ENCODE results near the gene TANC1.

TANC1 gene

DNA sequence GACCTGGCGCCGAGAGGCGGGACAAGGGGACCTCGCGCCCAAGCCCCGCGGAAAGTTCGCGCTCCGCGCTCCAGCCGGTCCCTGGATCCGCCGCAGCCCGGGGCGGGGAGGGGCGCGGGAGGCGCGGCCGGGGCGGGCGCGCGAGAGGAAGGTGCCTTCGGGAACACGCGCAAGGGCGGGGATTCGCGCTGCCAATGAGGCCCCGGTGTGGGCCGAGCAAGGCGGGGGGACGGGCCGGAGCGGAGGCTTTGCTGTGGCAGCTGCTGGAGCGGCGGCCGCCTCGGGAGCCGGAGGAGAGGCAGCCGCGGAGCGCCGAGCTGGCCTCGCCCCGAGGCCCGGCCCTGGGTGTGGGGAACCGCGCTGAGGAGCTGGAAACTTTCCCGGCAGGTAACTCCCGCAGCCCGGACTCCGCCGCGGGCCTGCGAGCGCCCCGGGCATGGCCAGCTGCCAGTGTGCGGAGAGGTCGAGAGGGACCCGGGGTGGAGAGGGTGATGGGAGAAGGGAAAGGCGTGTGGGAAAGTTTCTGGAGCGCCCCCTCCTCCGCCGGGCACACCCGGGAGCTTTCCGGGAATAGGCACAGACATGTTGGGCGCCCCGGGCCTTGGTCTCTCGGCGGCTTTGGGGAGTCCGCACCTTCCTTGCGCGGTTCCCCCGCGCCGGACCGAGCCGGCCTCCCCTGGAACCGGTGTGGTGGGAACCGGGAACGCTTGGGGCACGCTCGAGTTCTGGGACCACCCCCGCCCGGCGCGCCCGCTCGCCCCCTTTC, at the start of gene TANC1:
TANC1 (plus strand) TSS at position 245 of the 766 bp plus-strand sequence. CDS start 97,271 bp downstream, outside the sequence.
- Mint-ChIP-seq H3K4me3 (peak within 1 kb of the TSS; percentile 83), H3K9me3 (ENCODE audit: low read depth) (no peaks in the 10 kb centered on the region), H3K36me3 (no peaks in the 10 kb centered on the region), H3K27me3 (peaks cover 27% of the 10 kb centered on the region), H3K27ac (no peak within 1 kb of the TSS), H3K4me1 (ENCODE audit: low read depth) (peaks cover 15% of the 10 kb centered on the region)

DNA sequence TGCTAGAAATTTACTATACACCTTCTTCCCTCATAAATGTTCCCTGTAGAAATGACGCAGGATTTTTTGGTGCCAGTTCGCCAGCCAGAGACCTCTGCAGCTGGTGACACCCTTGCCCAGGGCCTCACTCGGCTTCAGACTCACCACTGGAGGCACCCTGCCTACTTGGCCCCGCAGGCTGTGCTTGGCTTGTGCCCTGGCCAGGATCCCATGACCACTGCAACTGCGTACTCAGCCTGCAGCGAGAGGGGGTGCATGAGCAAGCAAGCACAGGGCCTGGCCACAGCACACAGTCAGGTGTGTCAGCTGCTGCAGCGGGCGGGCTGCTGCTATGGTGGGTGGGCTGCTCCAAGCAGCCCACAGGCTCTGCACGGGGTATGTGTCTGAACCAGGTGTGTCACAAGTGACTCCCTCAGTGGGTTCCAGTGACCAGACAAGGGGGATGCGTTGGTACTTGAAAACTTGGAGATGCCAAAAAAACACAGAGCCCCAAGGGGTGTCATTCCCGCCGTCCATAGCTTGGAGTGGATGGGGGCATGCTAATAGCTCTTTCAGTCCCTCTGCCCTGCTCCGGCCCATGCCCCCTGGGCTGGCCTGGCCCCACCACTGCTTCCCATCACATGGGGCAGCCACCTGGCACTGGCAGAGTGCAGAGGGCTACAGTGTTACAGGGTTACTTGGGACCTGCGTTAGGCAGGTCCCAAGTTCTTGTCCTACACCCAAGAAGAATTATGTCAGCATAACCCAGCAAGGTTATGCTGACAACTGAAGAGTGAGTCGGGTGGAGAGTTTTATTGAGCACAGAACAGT, 46.6 kb upstream of the TANC1 start:
- Mint-ChIP-seq H3K4me3 (no peak overlapping the region), H3K4me1 (ENCODE audit: low read depth) (no peaks in the 10 kb centered on the region), H3K36me3 (no peaks in the 10 kb centered on the region), H3K9me3 (ENCODE audit: low read depth) (no peaks in the 10 kb centered on the region), H3K27me3 (no peaks in the 10 kb centered on the region), H3K27ac (no peak overlapping the region)

- Mint-ChIP-seq H3K9me3 (ENCODE audit: low read depth) (no peaks in the 10 kb centered on the region), H3K4me1 (ENCODE audit: low read depth) (no peaks in the 10 kb centered on the region), H3K4me3 (no peak overlapping the region), H3K36me3 (no peaks in the 10 kb centered on the region), H3K27me3 (no peaks in the 10 kb centered on the region), H3K27ac (no peak overlapping the region)
These were observed 45.8 kb upstream of the TANC1 start for GRCh38 chr2:158922601-158923000.

DNA sequence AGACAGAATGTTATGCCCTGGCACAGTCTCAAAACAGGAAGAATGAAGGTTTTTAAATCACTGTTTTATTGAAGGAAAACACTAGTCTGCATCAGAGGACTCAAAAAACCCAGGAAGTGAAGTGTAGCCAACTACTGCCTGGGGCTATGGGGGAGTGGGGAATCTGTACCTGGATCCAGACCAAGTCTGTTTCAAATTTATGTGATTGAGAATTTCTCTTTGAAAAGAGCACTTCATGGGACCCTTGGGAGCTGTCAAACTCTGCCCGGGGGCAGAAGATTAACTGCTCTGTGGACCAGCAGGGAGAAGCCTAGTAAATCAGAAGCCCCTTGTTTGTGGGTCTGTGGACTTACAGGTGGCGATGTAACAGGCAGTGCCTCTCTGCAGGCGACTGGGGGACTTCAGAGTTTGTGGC, 45.3 kb upstream of the TANC1 start:
- Mint-ChIP-seq H3K36me3 (no peaks in the 10 kb centered on the region), H3K4me1 (ENCODE audit: low read depth) (no peaks in the 10 kb centered on the region)

DNA sequence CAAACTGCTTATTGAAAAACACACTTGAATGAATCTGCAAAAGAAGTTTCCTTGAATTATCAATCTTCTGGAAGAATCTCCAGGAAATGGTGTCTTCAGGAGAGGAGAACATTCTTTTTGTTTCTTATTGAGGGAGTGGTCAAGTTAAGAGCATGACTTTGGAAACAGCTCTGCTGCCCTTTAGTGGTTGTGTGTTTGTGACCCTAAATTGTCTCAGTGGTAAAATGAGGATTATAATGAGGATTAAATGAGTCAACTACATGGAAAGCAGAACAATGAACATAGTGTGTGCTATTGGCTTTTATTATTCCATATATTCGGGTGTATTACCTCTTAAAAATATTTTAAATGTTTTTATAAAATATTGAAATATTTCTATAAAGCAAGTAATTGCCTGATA, 44.8 kb upstream of the TANC1 start:
- Mint-ChIP-seq H3K27ac (no peak overlapping the region), H3K27me3 (no peaks in the 10 kb centered on the region), H3K36me3 (no peaks in the 10 kb centered on the region), H3K4me3 (no peak overlapping the region), H3K9me3 (ENCODE audit: low read depth) (no peaks in the 10 kb centered on the region), H3K4me1 (ENCODE audit: low read depth) (no peaks in the 10 kb centered on the region)

More for the DNA sequence above, 45.3 kb upstream of the TANC1 start:
- Mint-ChIP-seq H3K27me3 (no peaks in the 10 kb centered on the region), H3K27ac (no peak overlapping the region), H3K4me3 (no peak overlapping the region), H3K9me3 (ENCODE audit: low read depth) (no peaks in the 10 kb centered on the region)

DNA sequence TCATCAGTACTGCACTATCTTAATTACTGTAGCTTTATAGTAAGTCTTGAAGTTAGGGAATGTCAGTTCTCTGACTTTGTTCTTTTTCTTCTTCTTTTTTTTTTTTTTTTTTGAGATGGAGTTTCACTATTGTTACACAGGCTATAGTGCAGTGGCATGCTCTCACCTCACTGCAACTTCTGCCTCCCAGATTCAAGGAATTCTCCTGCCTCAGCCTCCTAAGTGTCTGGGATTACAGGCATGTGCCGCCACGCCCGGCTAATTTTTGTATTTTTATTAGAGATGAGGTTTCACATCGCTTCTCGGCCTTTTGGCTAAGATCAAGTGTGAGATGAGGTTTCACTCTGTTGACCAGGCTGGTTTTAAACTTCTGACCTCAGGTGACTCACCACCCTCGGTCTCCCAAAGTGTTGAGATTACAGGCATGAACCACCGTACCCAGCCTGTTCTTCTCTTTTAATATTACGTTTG, 41.9 kb upstream of the TANC1 start:
- Mint-ChIP-seq H3K4me1 (ENCODE audit: low read depth) (no peaks in the 10 kb centered on the region), H3K9me3 (ENCODE audit: low read depth) (peaks cover 9% of the 10 kb centered on the region), H3K36me3 (peaks cover 4% of the 10 kb centered on the region), H3K4me3 (no peak overlapping the region), H3K27ac (no peak overlapping the region), H3K27me3 (peaks cover 1% of the 10 kb centered on the region)

DNA sequence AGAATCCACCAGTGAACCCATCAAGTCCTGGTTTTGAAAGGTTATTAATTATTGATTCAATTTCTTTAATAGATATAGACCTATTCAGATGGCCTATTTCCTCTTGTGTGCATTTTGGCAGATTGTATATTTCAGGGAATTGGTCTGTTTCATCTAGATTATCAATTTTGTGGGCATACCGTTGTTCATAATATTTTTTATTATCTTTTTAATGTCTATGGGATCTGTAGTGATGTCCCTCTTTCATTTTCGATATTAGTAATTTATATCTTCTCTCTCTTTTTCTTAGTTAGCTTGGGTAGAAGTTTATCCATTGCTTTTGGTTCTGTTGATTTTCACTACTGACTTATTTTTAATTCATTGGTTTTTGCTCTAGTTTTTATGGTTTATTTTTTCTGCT, 39.9 kb upstream of the TANC1 start:
- Mint-ChIP-seq H3K36me3 (peaks cover 4% of the 10 kb centered on the region), H3K27ac (no peak overlapping the region), H3K27me3 (peaks cover 1% of the 10 kb centered on the region), H3K9me3 (ENCODE audit: low read depth) (peaks cover 9% of the 10 kb centered on the region), H3K4me3 (no peak overlapping the region), H3K4me1 (ENCODE audit: low read depth) (no peaks in the 10 kb centered on the region)

DNA sequence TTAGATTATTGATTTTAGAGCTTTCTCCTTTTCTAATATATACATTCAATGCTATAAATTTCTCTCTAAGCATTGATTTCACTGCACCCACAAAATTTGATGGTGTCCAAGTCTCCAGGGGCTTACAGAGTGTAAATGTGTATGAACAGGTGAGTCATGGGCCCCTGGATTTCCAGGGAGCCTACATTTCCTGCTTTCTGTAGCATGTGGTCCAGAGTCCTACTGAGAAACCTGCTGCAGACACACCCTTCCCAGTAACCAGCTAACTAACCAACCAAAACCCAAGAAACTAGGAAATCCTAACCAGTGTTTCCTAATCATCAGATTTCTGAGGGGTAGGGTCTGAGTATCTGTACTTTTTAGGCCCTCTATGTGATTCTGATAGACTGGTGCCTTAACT, 39.5 kb upstream of the TANC1 start:
- Mint-ChIP-seq H3K4me1 (ENCODE audit: low read depth) (no peaks in the 10 kb centered on the region), H3K9me3 (ENCODE audit: low read depth) (peaks cover 9% of the 10 kb centered on the region), H3K36me3 (peaks cover 4% of the 10 kb centered on the region), H3K27me3 (peaks cover 1% of the 10 kb centered on the region), H3K27ac (no peak overlapping the region), H3K4me3 (no peak overlapping the region)

GRCh38 chr2:158931572-158931971, 36.9 kb upstream of the TANC1 start:
- H3K4me3 Mint-ChIP-seq = no peak overlapping the region
- H3K9me3 Mint-ChIP-seq (ENCODE audit: low read depth) = peaks cover 9% of the 10 kb centered on the region
- peaks cover 4% of the 10 kb centered on the region for H3K27me3 Mint-ChIP-seq

DNA sequence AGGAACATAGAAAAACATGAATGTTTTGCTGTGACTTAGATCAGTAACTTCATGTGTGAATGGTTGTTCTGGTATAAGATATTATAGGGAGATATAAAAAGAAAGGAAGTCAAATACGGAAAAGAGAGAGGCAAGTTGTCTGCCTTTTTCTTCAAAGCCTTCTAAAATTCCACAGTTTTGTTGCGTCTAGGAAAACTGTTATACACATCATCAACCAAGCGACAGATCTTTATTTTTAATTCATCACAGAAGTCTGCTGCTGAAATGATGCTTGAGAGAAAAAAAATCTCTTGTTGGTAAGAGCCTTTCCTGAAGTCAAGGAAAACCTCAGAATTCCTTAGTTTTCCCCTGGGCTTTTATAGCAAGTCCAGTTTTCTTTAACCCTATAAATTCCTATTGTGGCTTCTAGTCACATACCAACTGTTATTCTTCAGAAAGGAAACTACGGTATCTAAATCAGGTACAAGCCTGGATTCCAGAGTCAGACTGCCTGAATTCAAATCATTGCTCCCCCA, 36.3 kb upstream of the TANC1 start:
- Mint-ChIP-seq H3K9me3 (ENCODE audit: low read depth) (peaks cover 9% of the 10 kb centered on the region), H3K27ac (no peak overlapping the region), H3K27me3 (peaks cover 4% of the 10 kb centered on the region)

More at GRCh38 chr2:158931572-158931971, 36.9 kb upstream of the TANC1 start:
- H3K4me1 Mint-ChIP-seq (ENCODE audit: low read depth) = no peaks in the 10 kb centered on the region
- H3K36me3 Mint-ChIP-seq = peaks cover 4% of the 10 kb centered on the region
- no peak overlapping the region for H3K27ac Mint-ChIP-seq

DNA sequence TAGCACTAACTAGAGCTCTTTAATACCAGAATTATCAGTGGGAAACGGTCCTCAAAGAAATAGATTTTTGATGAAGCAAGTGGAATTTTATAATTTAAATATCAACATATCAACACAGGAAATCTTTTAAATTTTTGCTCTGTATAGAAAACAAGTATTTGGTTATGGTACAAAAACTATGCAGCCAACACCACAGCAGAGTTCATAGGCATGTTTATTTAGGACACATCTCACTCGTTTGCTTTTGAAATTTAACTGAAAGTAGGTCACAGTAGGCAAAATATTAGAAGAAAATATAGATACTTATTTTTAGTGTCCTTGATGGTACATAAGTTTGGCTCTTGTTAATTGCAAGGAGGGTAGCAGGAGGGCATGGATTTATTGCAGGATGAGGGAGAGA, 34.3 kb upstream of the TANC1 start:
- H3K4me1 Mint-ChIP-seq (ENCODE audit: low read depth) = no peaks in the 10 kb centered on the region
- H3K27ac Mint-ChIP-seq = no peak overlapping the region
- peaks cover 4% of the 10 kb centered on the region for H3K27me3 Mint-ChIP-seq
- H3K4me3 Mint-ChIP-seq = no peak overlapping the region
- H3K9me3 Mint-ChIP-seq (ENCODE audit: low read depth) = peaks cover 9% of the 10 kb centered on the region
- H3K36me3 Mint-ChIP-seq = peaks cover 4% of the 10 kb centered on the region

More for the DNA sequence above, 36.3 kb upstream of the TANC1 start:
- H3K36me3 Mint-ChIP-seq = peaks cover 4% of the 10 kb centered on the region
- H3K4me3 Mint-ChIP-seq = no peak overlapping the region
- H3K4me1 Mint-ChIP-seq (ENCODE audit: low read depth) = no peaks in the 10 kb centered on the region

DNA sequence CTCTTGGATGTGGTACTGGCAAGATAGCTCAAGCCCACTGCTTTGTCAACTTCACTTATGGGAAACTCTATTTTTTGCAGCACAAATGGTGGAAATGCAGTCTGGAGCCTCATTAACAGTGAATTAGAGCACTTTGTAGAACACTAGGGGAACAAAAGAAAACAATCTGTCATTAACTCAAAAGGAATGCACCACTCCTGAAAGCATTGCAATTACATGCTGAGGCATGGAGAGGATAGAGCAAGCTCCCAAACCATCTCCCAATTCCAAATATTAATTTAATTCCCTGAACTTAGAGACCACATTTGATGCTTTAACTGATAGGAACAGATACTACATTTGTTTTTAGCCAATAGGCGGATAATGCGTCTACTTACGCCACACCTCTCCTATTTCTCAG, 32.8 kb upstream of the TANC1 start:
- Mint-ChIP-seq H3K4me3 (no peak overlapping the region), H3K36me3 (no peaks in the 10 kb centered on the region), H3K9me3 (ENCODE audit: low read depth) (peaks cover 3% of the 10 kb centered on the region), H3K4me1 (ENCODE audit: low read depth) (no peaks in the 10 kb centered on the region), H3K27me3 (peaks cover 3% of the 10 kb centered on the region), H3K27ac (no peak overlapping the region)

DNA sequence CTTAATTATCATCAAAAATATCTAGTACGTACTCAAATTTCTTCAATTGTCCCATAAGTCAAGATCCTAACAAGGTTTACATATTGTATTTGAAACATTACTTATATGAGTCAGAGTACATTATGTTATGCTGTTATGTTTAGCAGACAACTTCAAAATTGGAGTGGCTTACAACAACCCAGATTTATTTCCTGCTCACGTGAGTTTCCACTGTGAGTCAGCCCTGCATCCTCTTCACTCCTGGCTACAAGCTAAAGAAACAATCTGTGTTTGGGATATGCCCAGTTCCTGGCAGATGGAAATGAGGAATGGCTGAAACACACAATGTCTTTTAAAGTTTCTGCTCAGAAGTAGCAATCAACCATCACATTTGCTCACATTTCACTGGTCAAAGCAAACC, 31.5 kb upstream of the TANC1 start:
- H3K4me1 Mint-ChIP-seq (ENCODE audit: low read depth) = no peaks in the 10 kb centered on the region
- H3K4me3 Mint-ChIP-seq = no peak overlapping the region
- no peaks in the 10 kb centered on the region for H3K36me3 Mint-ChIP-seq
- H3K27me3 Mint-ChIP-seq = peaks cover 3% of the 10 kb centered on the region
- no peak overlapping the region for H3K27ac Mint-ChIP-seq
- no peaks in the 10 kb centered on the region for H3K9me3 Mint-ChIP-seq (ENCODE audit: low read depth)

DNA sequence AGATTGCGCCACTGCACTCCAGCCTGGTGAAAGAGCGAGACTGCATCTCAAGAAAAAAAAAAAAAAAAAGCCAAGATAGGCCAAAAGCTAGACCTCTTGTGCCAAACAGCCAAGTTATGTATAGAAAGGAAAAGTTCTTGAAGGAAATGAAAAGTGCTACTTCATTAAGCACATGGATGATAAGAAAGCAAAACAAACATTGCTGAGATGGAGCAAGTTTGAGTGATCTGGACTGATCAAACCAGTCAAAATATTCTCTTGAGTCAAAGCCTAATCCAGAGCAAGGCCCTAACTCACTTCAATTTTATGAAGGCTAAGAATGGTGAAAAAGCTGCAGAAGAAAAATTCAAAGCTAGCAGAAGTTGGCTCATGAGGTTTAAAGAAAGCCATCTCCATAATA, 28.1 kb upstream of the TANC1 start:
- peaks cover 3% of the 10 kb centered on the region for H3K27me3 Mint-ChIP-seq
- H3K9me3 Mint-ChIP-seq (ENCODE audit: low read depth) = no peaks in the 10 kb centered on the region
- H3K27ac Mint-ChIP-seq = no peak overlapping the region
- no peaks in the 10 kb centered on the region for H3K4me1 Mint-ChIP-seq (ENCODE audit: low read depth)
- no peak overlapping the region for H3K4me3 Mint-ChIP-seq
- H3K36me3 Mint-ChIP-seq = no peaks in the 10 kb centered on the region

DNA sequence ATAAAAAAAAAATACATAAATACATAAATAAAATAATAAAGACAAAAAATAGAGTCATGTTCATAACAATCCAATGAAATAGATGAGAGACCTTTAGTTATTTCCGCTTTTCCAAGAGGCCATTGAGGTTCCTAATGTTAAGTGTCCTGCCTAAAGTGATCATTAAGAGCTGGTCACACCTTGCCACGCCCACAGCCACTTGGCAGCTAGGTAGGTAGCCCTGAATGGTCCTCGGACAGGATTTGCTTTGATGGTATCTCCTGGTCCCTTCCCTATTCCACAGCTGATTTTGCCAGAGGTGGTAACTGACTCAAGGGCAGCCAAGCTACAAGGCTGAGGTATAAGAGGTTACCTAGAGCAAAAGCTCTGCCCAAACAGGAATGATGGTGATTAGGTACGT, 24.5 kb upstream of the TANC1 start:
- Mint-ChIP-seq H3K4me1 (ENCODE audit: low read depth) (no peaks in the 10 kb centered on the region), H3K27me3 (no peaks in the 10 kb centered on the region), H3K4me3 (no peak overlapping the region), H3K27ac (no peak overlapping the region), H3K36me3 (no peaks in the 10 kb centered on the region), H3K9me3 (ENCODE audit: low read depth) (no peaks in the 10 kb centered on the region)
